Fibroblast of lung (primary cell): ENCODE measurements around the gene PTPRA. TPM values are rescaled to one million over a fixed set of nuclear protein-coding genes. Genes with fewer than 3 reads are reported as not detected.

Experiments
- DNase-seq, 2 donors: peaks; one replicate each; pipeline versions ENCODE4 v3.0.0 to v3.0.0-alpha.2; 2010; ENCODE audit warnings: low read depth in 2 of 2
- H2AFZ ChIP-seq: 2 replicates; pipeline ENCODE4 v1.5.1; 2012; ENCODE audit warnings: low read length, control low read depth, inconsistent platforms
- H3K27ac ChIP-seq: 2 replicates; pipeline ENCODE4 v1.5.1; 2011; ENCODE audit warnings: low read length, control low read depth; ENCODE audit not compliant: insufficient read depth
- H3K27me3 ChIP-seq: 2 replicates; pipeline ENCODE4 v1.5.1; 2011; ENCODE audit warnings: mild to moderate bottlenecking, low read length; ENCODE audit not compliant: control insufficient read depth, insufficient read depth
- H3K36me3 ChIP-seq: 2 replicates; pipeline ENCODE4 v1.5.1; 2011; ENCODE audit warnings: low read length; ENCODE audit not compliant: control insufficient read depth, insufficient read depth
- H3K4me1 ChIP-seq: 2 replicates; pipeline ENCODE4 v1.5.1; 2011; ENCODE audit warnings: low read length; ENCODE audit not compliant: control insufficient read depth, insufficient read depth; ENCODE audit errors: extremely low read depth
- H3K4me2 ChIP-seq: 2 replicates; pipeline ENCODE4 v1.5.1; 2011; ENCODE audit warnings: low read length, control low read depth; ENCODE audit not compliant: insufficient read depth; ENCODE audit errors: extremely low read depth
- H3K4me3 ChIP-seq, 4 experiments: fragments of 200-600 bp in 1 of 4; sonication (generic) in 1 of 4; replicated peaks in 1 of 4; 2 replicates each; pipeline ENCODE4 v1.5.1; 2011 to 2016; ENCODE audit warnings: low read length in 4 of 4, low read depth in 3 of 4, mild to moderate bottlenecking in 3 of 4, control low read depth in 2 of 4, inconsistent platforms in 1 of 4, mixed read lengths in 1 of 4; ENCODE audit not compliant: insufficient read depth in 1 of 4; ENCODE audit errors: control extremely low read depth in 1 of 4
- H3K79me2 ChIP-seq: 2 replicates; pipeline ENCODE4 v1.5.1; 2012; ENCODE audit warnings: mild to moderate bottlenecking, low read length, inconsistent platforms; ENCODE audit not compliant: control insufficient read depth, insufficient read depth
- H3K9ac ChIP-seq: 2 replicates; pipeline ENCODE4 v1.5.1; 2011; ENCODE audit warnings: mild to moderate bottlenecking, low read length, control low read depth; ENCODE audit not compliant: insufficient read depth
- H3K9me3 ChIP-seq: 2 replicates; pipeline ENCODE4 v1.5.1; 2012; ENCODE audit warnings: low read depth, low read length; ENCODE audit not compliant: control insufficient read depth, insufficient read depth
- H4K20me1 ChIP-seq: 2 replicates; pipeline ENCODE4 v1.5.1; 2011; ENCODE audit warnings: low read length; ENCODE audit not compliant: control insufficient read depth, insufficient read depth; ENCODE audit errors: extremely low read depth
- CTCF ChIP-seq, 2 donors: IDR thresholded peaks in 1 of 2; conservative IDR thresholded peaks in 1 of 2; 1 replicate in 1 of 2; 2 replicates in 1 of 2; pipeline ENCODE4 v1.5.1; 2011 to 2012; ENCODE audit warnings: low read length in 2 of 2, control low read depth in 1 of 2, inconsistent platforms in 1 of 2, low read depth in 1 of 2, mild to moderate bottlenecking in 1 of 2
- EZH2 ChIP-seq: IDR thresholded peaks from 2 replicates; pipeline ENCODE4 v1.5.1; 2012; ENCODE audit warnings: low read length, control low read depth, mild to moderate bottlenecking; ENCODE audit errors: missing control alignments
- polyA plus RNA-seq, 2 donors: library from polyadenylated mRNA; depleted of rRNA in 1 of 2; stranded (reverse) in 1 of 2; unstranded in 1 of 2; fragments of >200 nt; gene quantifications; 2 replicates each; pipeline ENCODE4 v1.2.1, GENCODE V29; 2011 to 2012; ENCODE audit warnings: missing spikeins in 1 of 2
- total RNA-seq: library from RNA; depleted of rRNA; stranded (reverse); fragments of >200 nt; gene quantifications from 2 replicates; pipeline ENCODE4 v1.2.1, GENCODE V29; 2014

Gene PTPRA
- total and polyA plus RNA-seq, 2 donors (not counting 1 experiment from before 2014, with no cell fraction given): 27.9 to 127 TPM

- no peak for TF ChIP-seq EZH2
- TF ChIP-seq CTCF (conservative IDR thresholded peaks at IDR 0.05 in 1 of 2, IDR thresholded peaks at IDR 0.05 in 1 of 2; ENCODE audit: low read depth in 1 of 2, low read length in 2 of 2): no peak
- DNase-seq: no peak
- H3K27me3 ChIP-seq: no peaks in the 10 kb centered on the region
- H3K79me2 ChIP-seq: peaks cover 25% of the 10 kb centered on the region
- no peaks in the 10 kb centered on the region for H3K9me3 ChIP-seq
- H3K27ac ChIP-seq: no peak overlapping the region
- H3K36me3 ChIP-seq: peaks cover 1% of the 10 kb centered on the region
- peak overlapping the region; percentile 65 for H2AFZ ChIP-seq
- H3K4me1 ChIP-seq: peaks cover 7% of the 10 kb centered on the region
- no peaks in the 10 kb centered on the region for H4K20me1 ChIP-seq
- H3K4me2 ChIP-seq: peak overlapping the region; percentile 60
- H3K4me3 ChIP-seq: peak overlapping the region; percentile 36 to 88 (median 76)
- H3K9ac ChIP-seq: peak overlapping the region; percentile 30
Observed at GRCh38 chr20:2871661-2872458, 1.4 kb upstream of the PTPRA start.

DNA sequence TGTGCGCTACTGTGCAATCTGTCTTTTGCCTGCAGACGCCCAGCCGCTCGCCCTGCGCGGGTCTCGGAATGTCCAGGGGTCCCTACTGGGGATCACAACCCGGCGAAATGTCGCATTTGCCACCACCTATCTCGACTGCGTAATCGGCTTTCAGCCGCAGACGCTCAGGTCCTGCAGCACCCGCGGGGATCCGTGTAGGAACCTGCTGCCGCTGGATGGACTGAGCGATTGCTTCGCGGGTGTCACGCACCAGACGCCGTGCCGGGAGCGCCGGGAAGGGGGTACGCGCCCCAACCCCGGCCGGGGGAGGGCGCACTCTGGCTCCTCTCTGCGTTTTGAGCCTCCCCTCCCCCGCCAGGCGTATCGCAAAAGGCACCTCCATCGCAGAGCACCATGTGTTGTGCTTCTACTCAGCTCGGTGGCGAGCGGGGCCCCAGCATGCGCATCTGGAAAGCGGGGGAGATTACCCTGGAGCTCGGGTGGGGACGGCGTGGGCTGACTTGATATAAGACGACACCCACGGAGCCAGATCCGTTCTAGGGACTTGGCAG is 747 bp upstream of the PTPRA start:
- Histone ChIP-seq H4K20me1 (no peaks in the 10 kb centered on the region), H3K4me3 (peak overlapping the region; percentile 36 to 88 (median 76)), H2AFZ (peak overlapping the region; percentile 65), H3K4me2 (peak overlapping the region; percentile 60), H3K9ac (peak overlapping the region; percentile 30), H3K27ac (peak overlapping the region; percentile 36), H3K27me3 (no peaks in the 10 kb centered on the region), H3K36me3 (peaks cover 1% of the 10 kb centered on the region), H3K79me2 (peaks cover 25% of the 10 kb centered on the region), H3K4me1 (peaks cover 7% of the 10 kb centered on the region), H3K9me3 (no peaks in the 10 kb centered on the region)
- TF ChIP-seq CTCF (conservative IDR thresholded peaks at IDR 0.05 in 1 of 2, IDR thresholded peaks at IDR 0.05 in 1 of 2; ENCODE audit: low read depth in 1 of 2, low read length in 2 of 2): peak; percentile 14 to 25
- TF ChIP-seq EZH2: no peak
- DNase-seq: peak; percentile 51 to 60

DNA sequence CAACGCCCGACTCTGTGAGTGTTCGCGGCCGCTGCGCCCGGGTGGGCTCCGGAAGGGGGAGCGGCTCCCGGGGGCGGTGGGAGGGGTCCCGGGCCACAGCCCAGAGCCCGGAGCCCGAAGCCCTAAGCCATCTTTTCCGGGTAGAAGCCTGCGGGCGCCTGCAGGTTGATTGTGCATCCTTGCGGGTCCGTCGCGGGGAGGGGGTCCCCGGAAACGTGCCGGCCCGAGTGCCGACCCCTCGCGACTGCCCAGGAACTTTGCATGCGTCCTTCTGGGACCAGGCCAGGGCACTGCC is 413 bp downstream of the PTPRA start:
- H3K4me1 ChIP-seq: peaks cover 10% of the 10 kb centered on the region
- no peak overlapping the region for H2AFZ ChIP-seq
- H3K4me2 ChIP-seq: peak overlapping the region; percentile 86
- peak overlapping the region; percentile 80 for H3K9ac ChIP-seq
- no peaks in the 10 kb centered on the region for H3K27me3 ChIP-seq
- peaks cover 25% of the 10 kb centered on the region for H3K79me2 ChIP-seq
- peak overlapping the region; percentile 52 for H3K27ac ChIP-seq
- H4K20me1 ChIP-seq: no peaks in the 10 kb centered on the region
- peak overlapping the region; percentile 76 to 89 (median 87) for H3K4me3 ChIP-seq
- TF ChIP-seq CTCF (conservative IDR thresholded peaks at IDR 0.05 in 1 of 2, IDR thresholded peaks at IDR 0.05 in 1 of 2; ENCODE audit: low read depth in 1 of 2, low read length in 2 of 2) (no peak), EZH2 (no peak)
- H3K9me3 ChIP-seq: no peaks in the 10 kb centered on the region
- DNase-seq: peak in 1 of 2 donors; percentile 47
- peaks cover 1% of the 10 kb centered on the region for H3K36me3 ChIP-seq
